Measurements from ENCODE around the gene CTU2. TPM values are rescaled to one million over a fixed set of nuclear protein-coding genes. Genes with fewer than 3 reads are reported as not detected.

The CTU2 gene
- total and polyA plus RNA-seq, 2 of the 8 experiments (the other 6 are each of a cell fraction or from before 2014, with no cell fraction given) = 32.7 to 42.9 TPM

GRCh38 chr16:88698646-88699045, 7.7 kb upstream of the CTU2 start:
- no peak overlapping the region for H3K9ac ChIP-seq (replicated peaks in 1 of 4; ENCODE audit: extremely low read depth in 1 of 4, low read depth in 3 of 4, low read length in 3 of 4)
- no peak for DNase-seq (ENCODE audit: low read depth in 1 of 2, low spot score in 2 of 2)
- no peaks in the 10 kb centered on the region for H3K4me1 ChIP-seq (replicated peaks in 1 of 4; ENCODE audit: control insufficient read depth in 3 of 4, insufficient read depth in 4 of 4, low read length in 3 of 4)
- no peak overlapping the region for H2BK120ac ChIP-seq (replicated peaks; ENCODE audit: low read depth, low read length)
- ChIA-PET POLR2A (ENCODE audit: partially characterized antibody) (interaction anchor here (0.6 to 1.6 kb wide), 3 partner anchors 8 to 60 kb away, joined by 3 to 6 read pairs (median 3); partner anchors contain the start of genes CTU2 and IL17C), CTCF (ENCODE audit: partially characterized antibody) (interaction anchor here (0.7 to 6.5 kb wide), 12 partner anchors 9 to 154 kb away, joined by 3 to 37 read pairs (median 4); no protein-coding TSS in a partner anchor)
- no peak overlapping the region; the same call in none of the 2 replicates for H4K8ac ChIP-seq (ENCODE audit: extremely low read depth, insufficient read depth, low read length)
- no peak overlapping the region for H3K18ac ChIP-seq (ENCODE audit: extremely low read depth, low read length)
- no peak overlapping the region for H2AFZ ChIP-seq (ENCODE audit: low read length)
- no peak overlapping the region for H3K4me3 ChIP-seq (ENCODE audit: extremely low read depth in 1 of 4, insufficient read depth in 2 of 4, low read depth in 3 of 4, low read length in 4 of 4)
- no peak overlapping the region for H2BK5ac ChIP-seq (ENCODE audit: low read depth, low read length)
- H2BK15ac ChIP-seq (ENCODE audit: low read length) = no peak overlapping the region
- peaks cover 0 to under 1% of the 10 kb centered on the region in 2 experiments; a peak in 1 of 4 replicates for H3K79me2 ChIP-seq (ENCODE audit: control insufficient read depth in 1 of 2, insufficient read depth in 2 of 2, low read length in 2 of 2)
- H2BK12ac ChIP-seq (ENCODE audit: low read depth, low read length) = no peak overlapping the region
- FAIRE-seq = no peak
- no peaks in the 10 kb centered on the region for H3K27me3 ChIP-seq (replicated peaks in 1 of 4; ENCODE audit: control insufficient read depth in 3 of 4, extremely low read depth in 1 of 4, insufficient read depth in 3 of 4, low read length in 3 of 4)
- no peaks in the 10 kb centered on the region for H3K9me3 ChIP-seq (ENCODE audit: insufficient read depth in 2 of 2, low read depth in 1 of 2, low read length in 1 of 2)
- no peak overlapping the region for H2BK20ac ChIP-seq (ENCODE audit: low read length)
- WGBS, 2 experiments (ENCODE audit: extremely low coverage in 1 of 2, insufficient coverage in 1 of 2, insufficient read length in 1 of 2, insufficient replicate concordance in 2 of 2, low coverage in 1 of 2, low lambda C conversion rate in 2 of 2, missing lambda C conversion rate in 1 of 2) = 95% methylated on average over 18 of the region's 25 CpGs; no CpG with 5 or more reads in 1 of the 2 experiments
- TF ChIP-seq JUN (IDR thresholded peaks at IDR 0.05; ENCODE audit: low read depth, low read length) = no peak
- TF ChIP-seq CEBPB (IDR thresholded peaks at IDR 0.05; ENCODE audit: low read depth, low read length) = no peak
- TF ChIP-seq RFX5 (IDR thresholded peaks at IDR 0.05; ENCODE audit: borderline replicate concordance, low read depth, low read length) = no peak
- no peak for TF ChIP-seq POU5F1 (IDR thresholded peaks at IDR 0.05; ENCODE audit: low read depth, low read length)
- no peak for TF ChIP-seq HDAC2 (IDR thresholded peaks at IDR 0.05; ENCODE audit: borderline replicate concordance in 1 of 2, low read depth in 2 of 2, low read length in 2 of 2)
- TF ChIP-seq TEAD4 (IDR thresholded peaks at IDR 0.05; ENCODE audit: low read depth, low read length) = no peak
- TF ChIP-seq PHF8 (conservative IDR thresholded peaks at IDR 0.05; ENCODE audit: low read depth, low read length) = no peak
- TF ChIP-seq, protein P1, sequence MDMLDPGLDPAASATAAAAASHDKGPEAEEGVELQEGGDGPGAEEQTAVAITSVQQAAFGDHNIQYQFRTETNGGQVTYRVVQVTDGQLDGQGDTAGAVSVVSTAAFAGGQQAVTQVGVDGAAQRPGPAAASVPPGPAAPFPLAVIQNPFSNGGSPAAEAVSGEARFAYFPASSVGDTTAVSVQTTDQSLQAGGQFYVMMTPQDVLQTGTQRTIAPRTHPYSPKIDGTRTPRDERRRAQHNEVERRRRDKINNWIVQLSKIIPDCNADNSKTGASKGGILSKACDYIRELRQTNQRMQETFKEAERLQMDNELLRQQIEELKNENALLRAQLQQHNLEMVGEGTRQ (IDR thresholded peaks at IDR 0.05; ENCODE audit: low read length) = no peak
- no peak for TF ChIP-seq KDM4A (IDR thresholded peaks at IDR 0.05; ENCODE audit: low read depth, low read length, severe bottlenecking)
- no peak overlapping the region for H4K91ac ChIP-seq (replicated peaks; ENCODE audit: insufficient read length, low read length)
- H4K5ac ChIP-seq (ENCODE audit: insufficient read length, low read depth, low read length) = no peak overlapping the region
- no peak overlapping the region for H2AK5ac ChIP-seq (ENCODE audit: low read depth, low read length)
- no peaks in the 10 kb centered on the region for H3K23me2 ChIP-seq (ENCODE audit: low read depth, low read length)
- H3K23ac ChIP-seq (ENCODE audit: insufficient read length) = no peak overlapping the region
- no peak overlapping the region for H3K4ac ChIP-seq (replicated peaks; ENCODE audit: insufficient read length, low read depth, low read length)
- peaks cover 0 to 15% (median 4%) of the 10 kb centered on the region in 4 experiments; a peak in 4 of 8 replicates for H3K36me3 ChIP-seq (ENCODE audit: control insufficient read depth in 2 of 4, insufficient read depth in 4 of 4, low read length in 3 of 4)
- H3K56ac ChIP-seq (replicated peaks; ENCODE audit: insufficient read length, low read depth, low read length) = no peak overlapping the region
- H3K4me2 ChIP-seq (ENCODE audit: insufficient read depth in 1 of 2, low read depth in 2 of 2, low read length in 2 of 2) = no peak overlapping the region
- no peak overlapping the region for H3K14ac ChIP-seq (ENCODE audit: insufficient read length)
- peaks cover 2 to 4% of the 10 kb centered on the region in 2 experiments for H4K20me1 ChIP-seq (replicated peaks in 1 of 2; ENCODE audit: control insufficient read depth in 1 of 2, insufficient read depth in 2 of 2, low read length in 2 of 2)
- H3K27ac ChIP-seq (ENCODE audit: low read depth, low read length) = no peak overlapping the region
- H3K79me1 ChIP-seq (ENCODE audit: low read depth, low read length) = peaks cover 6% of the 10 kb centered on the region; the same call in 1 of the 2 replicates

All from H1 (cell line).